Liver (tissue), 9 donors: ENCODE data around the gene SMAD6. TPM values are rescaled to one million over a fixed set of nuclear protein-coding genes. Genes with fewer than 3 reads are reported as not detected.

Source experiments
- DNase-seq: peaks from one replicate; pipeline ENCODE4 v3.0.0-alpha.2; 2017; ENCODE audit warnings: low spot score
- H3K27ac ChIP-seq, 2 donors: one replicate each; pipeline ENCODE4 v1.7.0; 2013; ENCODE audit warnings: inconsistent platforms in 2 of 2, low read length in 2 of 2, control low read depth in 1 of 2, low read depth in 1 of 2, mild to moderate bottlenecking in 1 of 2
- H3K27me3 ChIP-seq, 4 donors: one replicate each; pipeline versions ENCODE4 v1.6.1 to v1.7.0; 2013; ENCODE audit warnings: low read length in 3 of 4, inconsistent platforms in 1 of 4, mild to moderate bottlenecking in 1 of 4, moderate library complexity in 1 of 4; ENCODE audit not compliant: control insufficient read depth in 4 of 4, insufficient read depth in 4 of 4
- H3K36me3 ChIP-seq, 4 donors: one replicate each; pipeline versions ENCODE4 v1.6.1 to v1.7.0; 2013; ENCODE audit warnings: low read length in 3 of 4, mild to moderate bottlenecking in 3 of 4, low read depth in 1 of 4, moderate library complexity in 1 of 4; ENCODE audit not compliant: control insufficient read depth in 4 of 4, insufficient read depth in 3 of 4
- H3K4me1 ChIP-seq, 4 donors: one replicate each; pipeline versions ENCODE4 v1.6.1 to v1.7.0; 2013; ENCODE audit warnings: low read length in 3 of 4, mild to moderate bottlenecking in 3 of 4, moderate library complexity in 1 of 4; ENCODE audit not compliant: control insufficient read depth in 4 of 4, insufficient read depth in 4 of 4
- H3K4me3 ChIP-seq, 3 donors: one replicate each; pipeline versions ENCODE4 v1.6.1 to v1.7.0; 2013; ENCODE audit warnings: low read length in 3 of 3, control low read depth in 1 of 3, low read depth in 1 of 3, mild to moderate bottlenecking in 1 of 3
- H3K9ac ChIP-seq, 2 donors: one replicate each; pipeline ENCODE4 v1.7.0; 2013; ENCODE audit warnings: low read length in 2 of 2, mild to moderate bottlenecking in 2 of 2, moderate library complexity in 2 of 2, control low read depth in 1 of 2, low read depth in 1 of 2
- H3K9me3 ChIP-seq, 4 donors: one replicate each; pipeline versions ENCODE4 v1.6.1 to v1.7.0; 2013; ENCODE audit warnings: low read length in 3 of 4; ENCODE audit not compliant: control insufficient read depth in 4 of 4
- ATF3 ChIP-seq: IDR thresholded peaks from 2 replicates; pipeline ENCODE4 v1.6.1; 2016; ENCODE audit warnings: antibody characterized with exemption
- CTCF ChIP-seq: fragments of 150-350 bp; IDR thresholded peaks from 2 replicates; pipeline ENCODE4 v1.5.1; 2017; ENCODE audit warnings: improper control_type of control experiment, low read depth, low read length; ENCODE audit not compliant: missing input control
- EGR1 ChIP-seq, 2 donors: IDR thresholded peaks; 2 replicates each; pipeline ENCODE4 v1.6.1; 2016 to 2018; ENCODE audit warnings: antibody characterized with exemption in 2 of 2, low read depth in 2 of 2
- FOXA1 ChIP-seq: IDR thresholded peaks from 2 replicates; pipeline ENCODE4 v1.6.1; 2016; ENCODE audit warnings: antibody characterized with exemption
- FOXA2 ChIP-seq: IDR thresholded peaks from 2 replicates; pipeline ENCODE4 v1.6.1; 2016; ENCODE audit warnings: antibody characterized with exemption
- GABPA ChIP-seq, 2 donors: IDR thresholded peaks in 1 of 2; conservative IDR thresholded peaks in 1 of 2; 2 replicates each; pipeline ENCODE4 v1.6.1; 2016; ENCODE audit warnings: antibody characterized with exemption in 2 of 2, mild to moderate bottlenecking in 1 of 2, moderate library complexity in 1 of 2
- HNF4A ChIP-seq, 2 donors: conservative IDR thresholded peaks; 2 replicates each; pipeline ENCODE4 v1.6.1; 2016; ENCODE audit warnings: antibody characterized with exemption in 2 of 2, mild to moderate bottlenecking in 2 of 2
- HNF4G ChIP-seq: IDR thresholded peaks from 2 replicates; pipeline ENCODE4 v1.6.1; 2016; ENCODE audit warnings: antibody characterized with exemption
- JUND ChIP-seq, 2 donors: IDR thresholded peaks; 2 replicates each; pipeline ENCODE4 v1.6.1; 2016; ENCODE audit warnings: antibody characterized with exemption in 2 of 2
- MAX ChIP-seq: IDR thresholded peaks from 2 replicates; pipeline ENCODE4 v1.6.1; 2016; ENCODE audit warnings: antibody characterized with exemption
- NR2F2 ChIP-seq: IDR thresholded peaks from 2 replicates; pipeline ENCODE4 v1.6.1; 2016; ENCODE audit warnings: antibody characterized with exemption
- RAD21 ChIP-seq, 2 donors: IDR thresholded peaks; 2 replicates each; pipeline ENCODE4 v1.6.1; 2016; ENCODE audit warnings: antibody characterized with exemption in 2 of 2, mild to moderate bottlenecking in 2 of 2
- REST ChIP-seq: IDR thresholded peaks from 2 replicates; pipeline ENCODE4 v1.6.1; 2016; ENCODE audit warnings: antibody characterized with exemption, mild to moderate bottlenecking
- RXRA ChIP-seq, 2 donors: IDR thresholded peaks; 2 replicates each; pipeline ENCODE4 v1.6.1; 2017 to 2018; ENCODE audit warnings: antibody characterized with exemption in 2 of 2, mild to moderate bottlenecking in 1 of 2
- SP1 ChIP-seq: IDR thresholded peaks from 2 replicates; pipeline ENCODE4 v1.6.1; 2018; ENCODE audit warnings: antibody characterized with exemption, mild to moderate bottlenecking
- TAF1 ChIP-seq: conservative IDR thresholded peaks from 2 replicates; pipeline ENCODE4 v1.6.1; 2016; ENCODE audit warnings: antibody characterized with exemption, mild to moderate bottlenecking
- YY1 ChIP-seq: IDR thresholded peaks from 2 replicates; pipeline ENCODE4 v1.6.1; 2016; ENCODE audit warnings: antibody characterized with exemption, mild to moderate bottlenecking
- ZBTB33 ChIP-seq: IDR thresholded peaks from 2 replicates; pipeline ENCODE4 v1.6.1; 2016; ENCODE audit warnings: antibody characterized with exemption
- WGBS: extraction: QIAGEN DNeasy Blood & Tissue Kit; methylation state at CpG from one replicate; pipeline ENCODE4 v1.1.7; 2013; 5-methylcytosine and 5-hydroxymethylcytosine counted together
- polyA plus RNA-seq, 2 donors: library from polyadenylated mRNA; stranded (reverse) in 1 of 2; unstranded in 1 of 2; fragments of 200-250 nt in 1 of 2; fragments of >200 nt in 1 of 2; fragmentation: Nextera tagmentation in 1 of 2; extraction: Ambion mirVana in 1 of 2; gene quantifications; one replicate each; pipeline versions ENCODE4 v1.2.1 to v1.2.3, GENCODE V29; 2013 to 2015
- total RNA-seq, 2 donors: library from RNA; depleted of rRNA; stranded (reverse); fragments of >200 nt; gene quantifications; one replicate each; pipeline ENCODE4 v1.2.3, GENCODE V29; 2014
- donor health status: healthy.
- donor health status: healthy.
- donor health status: healthy.
- donor health status: healthy.
- donor health status: healthy.

Gene SMAD6
- total and polyA plus RNA-seq, 4 donors, result 1.2 to 15.1 (median 11.0) TPM

- Histone ChIP-seq H3K4me3 (no peak overlapping the region), H3K9me3 (no peaks in the 10 kb centered on the region), H3K27me3 (no peaks in the 10 kb centered on the region), H3K36me3 (peaks cover 0 to 2% (median 0%) of the 10 kb centered on the region in 4 donors), H3K4me1 (peaks cover 0 to under 1% (median 0%) of the 10 kb centered on the region in 4 donors), H3K27ac (no peak overlapping the region), H3K9ac (no peak overlapping the region)
- no peak for DNase-seq
- WGBS, result 81% methylated on average over 14 of the region's 14 CpGs
- TF ChIP-seq ZBTB33, result no peak
- TF ChIP-seq FOXA2, result no peak
- no peak for TF ChIP-seq FOXA1
- TF ChIP-seq REST, result no peak
- no peak for TF ChIP-seq ATF3
- TF ChIP-seq EGR1 (IDR thresholded peaks at IDR 0.05; ENCODE audit: low read depth in 2 of 2), result no peak
- TF ChIP-seq SP1, result no peak
- TF ChIP-seq MAX, result no peak
- TF ChIP-seq HNF4G, result no peak
- no peak for TF ChIP-seq TAF1
- no peak for TF ChIP-seq GABPA (IDR thresholded peaks at IDR 0.05 in 1 of 2, conservative IDR thresholded peaks at IDR 0.05 in 1 of 2)
- TF ChIP-seq RXRA (IDR thresholded peaks at IDR 0.05), result no peak
- TF ChIP-seq CTCF, result no peak
- no peak for TF ChIP-seq RAD21 (IDR thresholded peaks at IDR 0.05)
- no peak for TF ChIP-seq HNF4A (conservative IDR thresholded peaks at IDR 0.05)
- TF ChIP-seq JUND (IDR thresholded peaks at IDR 0.05), result no peak
- TF ChIP-seq YY1, result no peak
- no peak for TF ChIP-seq NR2F2
Measured at GRCh38 chr15:66724732-66725463, 22.9 kb downstream of the SMAD6 start.
